Measurements from ENCODE around the gene PLEKHA6.
"Not testable (repeated sequence)": the region's sequence is repeated elsewhere in the genome, so short reads cannot be mapped to it uniquely, and the experiment has no call there.

The PLEKHA6 gene

DNA sequence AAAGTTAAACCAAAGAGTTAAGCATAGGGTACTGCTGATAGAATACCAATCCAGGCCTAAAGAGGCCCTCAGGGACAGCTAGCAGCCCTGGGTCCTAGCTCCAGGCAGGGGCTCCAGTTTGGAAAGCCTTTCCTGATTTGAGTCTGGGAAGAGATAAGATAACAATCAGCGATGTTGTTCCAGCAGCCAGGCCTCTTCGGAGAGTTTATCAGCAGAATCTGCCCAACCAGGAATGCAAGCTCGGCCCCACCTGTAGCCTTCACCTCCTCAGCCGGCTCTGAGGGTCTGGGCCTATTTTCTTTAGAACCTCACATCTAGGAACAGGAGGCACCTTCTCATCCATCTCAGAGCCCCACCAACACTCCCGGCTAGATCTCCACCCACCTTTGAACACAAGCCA, 42.6 kb downstream of the PLEKHA6 start:
- Histone ChIP-seq H3K36me3 (ENCODE audit: control insufficient read depth, low read depth, low read length) (no peaks in the 10 kb centered on the region), H3K4me1 (ENCODE audit: control insufficient read depth, low read depth, low read length) (peaks cover 10% of the 10 kb centered on the region), H3K9me3 (ENCODE audit: control insufficient read depth, low read depth, low read length) (no peaks in the 10 kb centered on the region), H3K27ac (ENCODE audit: low read length) (no peak overlapping the region), H3K4me3 (ENCODE audit: low read length) (no peak overlapping the region), H3K27me3 (ENCODE audit: control insufficient read depth, insufficient read depth, low read length) (no peaks in the 10 kb centered on the region), H3K9ac (ENCODE audit: low read length) (no peak overlapping the region)

DNA sequence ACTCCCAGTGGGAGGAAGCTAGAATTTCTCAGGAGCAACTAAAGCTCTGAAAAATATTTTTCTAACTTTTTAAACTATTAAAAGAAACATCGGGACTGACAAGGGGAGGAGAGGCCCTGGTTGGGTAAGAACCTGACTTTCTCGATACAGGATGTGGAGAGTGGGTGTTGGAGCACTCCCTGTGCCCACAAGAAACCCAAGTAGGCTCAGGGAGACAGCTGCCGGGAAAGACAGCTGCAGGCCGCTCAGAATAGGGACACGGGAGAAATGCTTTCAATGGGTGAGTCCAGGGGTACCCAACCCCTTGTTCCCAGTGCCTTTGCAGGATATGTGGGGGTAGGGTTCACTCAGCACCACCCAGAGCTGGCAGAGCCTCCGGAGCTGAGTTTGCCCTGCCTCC, 43.6 kb downstream of the PLEKHA6 start:
- peaks cover 8% of the 10 kb centered on the region for H3K4me1 ChIP-seq (ENCODE audit: control insufficient read depth, low read depth, low read length)

DNA sequence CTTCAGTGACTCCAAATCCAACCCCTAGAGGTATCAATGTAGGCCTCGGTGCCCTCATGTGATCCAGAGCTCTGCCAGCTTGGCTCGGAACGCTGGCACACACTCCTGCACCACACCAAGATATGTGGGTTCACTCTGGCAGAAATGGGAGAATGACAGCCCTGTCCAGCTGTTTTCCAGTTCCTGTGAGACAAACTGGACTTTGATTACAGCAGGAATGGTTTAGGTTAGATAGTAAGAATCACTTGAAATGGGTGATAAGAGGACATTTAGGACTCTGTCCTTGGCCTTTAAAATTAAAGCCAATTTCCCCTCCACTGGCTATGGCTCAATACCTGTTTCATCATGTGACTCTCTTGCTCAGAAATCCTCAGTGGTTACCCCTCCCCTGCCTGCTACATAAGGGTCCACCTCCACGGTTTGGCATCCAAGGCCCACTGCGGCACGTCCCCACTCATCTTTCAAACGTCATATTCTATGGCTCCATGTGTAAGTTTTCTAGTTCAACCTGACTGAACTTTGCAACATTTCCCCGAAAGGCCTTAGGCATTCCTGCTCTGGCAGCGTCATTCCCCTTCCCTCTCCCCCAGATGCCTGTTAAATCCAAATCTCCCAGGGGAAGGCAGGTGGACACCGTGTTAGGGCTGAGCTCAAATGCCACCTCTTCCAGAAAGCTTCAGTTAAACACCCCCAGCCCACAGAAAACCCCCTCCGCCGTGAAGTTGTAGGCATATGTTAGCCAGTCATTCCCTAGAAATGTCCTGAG, 44.7 kb downstream of the PLEKHA6 start:
- Histone ChIP-seq H3K4me1 (ENCODE audit: control insufficient read depth, low read depth, low read length) (peaks cover 16% of the 10 kb centered on the region), H3K27me3 (ENCODE audit: control insufficient read depth, insufficient read depth, low read length) (no peaks in the 10 kb centered on the region), H3K9ac (ENCODE audit: low read length) (no peak overlapping the region), H3K27ac (ENCODE audit: low read length) (no peak overlapping the region), H3K9me3 (ENCODE audit: control insufficient read depth, low read depth, low read length) (no peaks in the 10 kb centered on the region), H3K4me3 (ENCODE audit: low read length) (no peak overlapping the region), H3K36me3 (ENCODE audit: control insufficient read depth, low read depth, low read length) (no peaks in the 10 kb centered on the region)

More for the DNA sequence above, 43.6 kb downstream of the PLEKHA6 start:
- H3K4me3 ChIP-seq (ENCODE audit: low read length): no peak overlapping the region
- H3K27ac ChIP-seq (ENCODE audit: low read length): no peak overlapping the region
- H3K36me3 ChIP-seq (ENCODE audit: control insufficient read depth, low read depth, low read length): no peaks in the 10 kb centered on the region
- H3K27me3 ChIP-seq (ENCODE audit: control insufficient read depth, insufficient read depth, low read length): no peaks in the 10 kb centered on the region
- H3K9ac ChIP-seq (ENCODE audit: low read length): no peak overlapping the region
- H3K9me3 ChIP-seq (ENCODE audit: control insufficient read depth, low read depth, low read length): no peaks in the 10 kb centered on the region

DNA sequence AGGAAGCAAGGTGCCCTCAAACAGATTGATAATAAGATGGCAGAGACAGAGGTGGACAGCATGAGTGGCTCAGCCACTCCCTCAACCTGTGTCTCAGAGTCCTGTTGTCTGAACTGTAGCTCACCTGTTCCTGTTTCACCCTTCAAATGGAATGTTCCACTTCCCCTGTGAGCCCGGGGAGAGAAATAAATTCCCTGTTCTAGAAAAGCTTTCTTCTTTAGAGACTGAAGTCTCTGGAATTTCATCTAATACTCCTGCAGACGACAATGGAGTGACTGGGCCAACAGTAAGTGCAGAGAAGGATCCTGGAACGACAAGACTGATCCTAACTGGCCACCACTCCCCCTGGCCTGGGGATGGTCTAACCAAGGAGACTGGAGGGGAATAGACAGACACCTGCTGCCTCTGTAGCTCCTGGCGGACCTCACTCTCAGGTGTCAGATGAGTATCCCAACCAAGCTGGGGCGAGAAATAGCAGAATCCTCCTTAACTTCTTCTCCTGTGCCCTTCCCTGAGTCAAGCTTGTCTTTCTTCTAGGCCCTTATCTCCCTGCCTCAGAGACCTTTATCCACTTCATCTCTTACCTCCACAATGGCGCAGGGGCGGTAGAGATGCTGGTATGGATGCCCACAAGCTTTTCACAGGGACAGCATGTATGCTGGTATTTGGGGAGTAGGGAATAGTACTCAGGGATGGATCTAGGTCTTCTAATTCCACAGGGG, 45.4 kb downstream of the PLEKHA6 start:
- peak overlapping the region; percentile 25 for H3K27ac ChIP-seq (ENCODE audit: low read length)
- H3K9ac ChIP-seq (ENCODE audit: low read length): no peak overlapping the region
- H3K27me3 ChIP-seq (ENCODE audit: control insufficient read depth, insufficient read depth, low read length): no peaks in the 10 kb centered on the region
- H3K9me3 ChIP-seq (ENCODE audit: control insufficient read depth, low read depth, low read length): no peaks in the 10 kb centered on the region
- H3K4me3 ChIP-seq (ENCODE audit: low read length): no peak overlapping the region
- no peaks in the 10 kb centered on the region for H3K36me3 ChIP-seq (ENCODE audit: control insufficient read depth, low read depth, low read length)
- peaks cover 17% of the 10 kb centered on the region for H3K4me1 ChIP-seq (ENCODE audit: control insufficient read depth, low read depth, low read length)

DNA sequence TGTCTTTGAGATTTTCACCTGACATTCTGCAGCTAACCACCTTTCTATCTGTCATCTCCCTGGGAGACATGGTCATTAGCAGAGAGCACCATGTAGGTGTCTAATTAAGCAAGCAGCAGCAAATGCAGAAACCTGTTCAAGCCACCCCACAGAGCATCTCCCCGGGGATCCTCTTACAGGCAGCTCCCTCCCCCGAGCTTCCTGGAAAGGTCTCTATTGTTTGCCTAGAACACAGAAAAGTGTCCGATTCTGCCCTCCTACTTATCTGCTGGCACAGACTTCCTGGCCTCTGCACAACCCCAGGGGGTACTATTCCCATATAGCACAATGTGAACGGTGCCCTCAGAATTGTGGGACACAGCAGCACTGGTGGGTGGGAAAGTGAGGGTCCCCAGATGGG, 46.1 kb downstream of the PLEKHA6 start:
- Histone ChIP-seq H3K36me3 (ENCODE audit: control insufficient read depth, low read depth, low read length) (no peaks in the 10 kb centered on the region), H3K4me3 (ENCODE audit: low read length) (no peak overlapping the region), H3K27me3 (ENCODE audit: control insufficient read depth, insufficient read depth, low read length) (no peaks in the 10 kb centered on the region), H3K9me3 (ENCODE audit: control insufficient read depth, low read depth, low read length) (no peaks in the 10 kb centered on the region), H3K27ac (ENCODE audit: low read length) (no peak overlapping the region), H3K9ac (ENCODE audit: low read length) (no peak overlapping the region), H3K4me1 (ENCODE audit: control insufficient read depth, low read depth, low read length) (peaks cover 17% of the 10 kb centered on the region)

DNA sequence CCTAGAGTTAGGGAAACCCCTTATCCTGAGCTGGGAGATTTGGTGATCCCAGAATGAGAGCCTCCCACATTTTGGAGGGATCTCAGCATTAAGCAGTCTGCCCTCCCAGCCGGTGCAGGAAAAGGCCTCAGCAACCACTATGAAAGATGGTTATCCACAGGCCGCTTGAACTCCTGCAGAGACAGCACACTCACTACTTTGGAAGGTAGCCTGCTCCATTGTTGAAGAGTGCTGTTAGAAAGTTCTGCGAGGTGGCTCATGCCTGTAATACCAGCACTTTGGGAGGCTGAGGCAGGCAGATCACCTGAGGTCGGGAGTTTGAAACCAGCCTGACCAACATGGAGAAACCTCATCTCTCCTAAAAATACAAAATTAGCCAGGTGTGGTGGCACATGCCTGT, 48.8 kb downstream of the PLEKHA6 start:
- H3K4me1 ChIP-seq (ENCODE audit: control insufficient read depth, low read depth, low read length): peaks cover 38% of the 10 kb centered on the region
- H3K4me3 ChIP-seq (ENCODE audit: low read length); H3K9me3 ChIP-seq (ENCODE audit: control insufficient read depth, low read depth, low read length); H3K27ac ChIP-seq (ENCODE audit: low read length); H3K9ac ChIP-seq (ENCODE audit: low read length); H3K36me3 ChIP-seq (ENCODE audit: control insufficient read depth, low read depth, low read length); H3K27me3 ChIP-seq (ENCODE audit: control insufficient read depth, insufficient read depth, low read length): not testable (repeated sequence)

DNA sequence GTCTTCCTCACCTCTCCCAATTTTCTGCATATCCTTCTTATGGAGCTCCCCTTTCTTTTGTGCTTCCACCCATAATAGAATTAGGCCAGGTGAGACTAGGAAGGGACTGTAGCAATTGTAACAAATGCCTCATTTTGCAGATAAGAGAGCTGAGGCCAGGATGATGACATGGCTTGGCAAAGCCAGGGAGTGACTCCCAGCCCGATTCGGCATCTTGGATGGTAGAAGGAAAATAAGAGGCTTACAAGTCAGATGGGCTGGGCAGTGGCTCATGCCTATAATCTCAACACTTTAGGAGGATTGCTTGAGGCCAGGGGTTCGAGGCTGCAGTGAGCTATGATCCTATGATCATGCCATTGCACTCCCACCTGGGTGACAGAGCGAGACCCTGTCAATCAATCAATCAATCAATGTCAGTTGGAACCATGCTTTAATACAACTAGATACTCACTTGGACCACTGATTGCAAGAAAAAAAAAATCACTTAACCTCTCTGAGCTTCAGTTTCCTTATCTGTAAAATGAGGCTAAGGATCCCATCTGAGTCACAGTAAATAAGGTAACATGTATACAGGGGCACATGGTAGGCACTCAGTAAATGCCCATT, 51.6 kb downstream of the PLEKHA6 start:
- Histone ChIP-seq H3K4me1 (ENCODE audit: control insufficient read depth, low read depth, low read length) (peaks cover 57% of the 10 kb centered on the region), H3K9ac (ENCODE audit: low read length) (no peak overlapping the region), H3K4me3 (ENCODE audit: low read length) (no peak overlapping the region), H3K9me3 (ENCODE audit: control insufficient read depth, low read depth, low read length) (no peaks in the 10 kb centered on the region), H3K27me3 (ENCODE audit: control insufficient read depth, insufficient read depth, low read length) (peaks cover 6% of the 10 kb centered on the region), H3K36me3 (ENCODE audit: control insufficient read depth, low read depth, low read length) (no peaks in the 10 kb centered on the region), H3K27ac (ENCODE audit: low read length) (no peak overlapping the region)

DNA sequence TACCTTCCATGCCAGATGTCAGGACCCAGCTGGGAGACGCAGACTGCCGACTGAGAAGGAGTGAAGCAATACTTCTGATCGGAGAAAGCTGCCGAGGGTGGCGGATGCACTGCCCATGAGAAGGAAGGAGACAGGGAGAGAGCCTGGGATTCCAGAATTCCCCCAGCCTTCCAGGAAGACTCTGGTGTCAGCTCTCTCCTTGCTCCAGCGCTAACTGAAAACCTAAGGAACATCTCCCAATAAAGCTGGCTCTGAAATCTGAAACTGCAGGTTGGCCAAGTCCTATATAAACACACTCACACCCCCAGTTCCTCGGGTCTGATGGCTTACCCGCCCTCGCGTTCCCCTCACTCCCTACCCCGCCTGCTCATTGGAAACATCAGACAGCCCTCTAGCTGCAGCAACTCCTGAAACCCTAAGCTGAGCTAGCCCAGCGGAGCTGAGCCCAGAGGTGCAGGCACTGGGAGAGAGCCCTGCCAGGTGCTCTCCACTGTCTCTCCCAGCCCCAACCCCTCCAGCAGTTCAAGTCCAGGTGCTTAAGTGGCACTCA, 52.3 kb downstream of the PLEKHA6 start:
- no peak overlapping the region for H3K9ac ChIP-seq (ENCODE audit: low read length)
- H3K36me3 ChIP-seq (ENCODE audit: control insufficient read depth, low read depth, low read length): no peaks in the 10 kb centered on the region
- peaks cover 57% of the 10 kb centered on the region for H3K4me1 ChIP-seq (ENCODE audit: control insufficient read depth, low read depth, low read length)
- H3K27ac ChIP-seq (ENCODE audit: low read length): no peak overlapping the region
- H3K9me3 ChIP-seq (ENCODE audit: control insufficient read depth, low read depth, low read length): no peaks in the 10 kb centered on the region
- peaks cover 6% of the 10 kb centered on the region for H3K27me3 ChIP-seq (ENCODE audit: control insufficient read depth, insufficient read depth, low read length)
- peak overlapping the region; percentile 37 for H3K4me3 ChIP-seq (ENCODE audit: low read length)

DNA sequence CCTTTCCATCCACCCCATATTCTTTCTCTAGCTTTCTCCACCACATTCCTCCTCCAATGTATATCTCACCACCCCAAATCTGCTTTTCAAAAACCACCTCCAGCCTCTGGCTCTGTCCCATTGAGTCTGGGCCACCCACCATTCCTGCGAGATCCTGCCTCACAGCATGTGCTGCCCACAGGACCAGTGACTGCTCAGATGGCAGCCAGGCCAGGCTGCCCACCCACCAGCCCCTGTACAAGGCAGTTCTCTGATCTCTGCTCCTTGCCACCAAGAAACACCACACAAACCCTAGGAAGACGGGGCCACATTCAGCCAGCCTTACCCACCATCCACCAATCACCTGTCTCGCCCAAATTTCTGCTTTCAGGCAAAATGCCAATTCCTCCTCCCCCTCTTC, 53.7 kb downstream of the PLEKHA6 start:
- H3K9ac ChIP-seq (ENCODE audit: low read length): no peak overlapping the region
- H3K27ac ChIP-seq (ENCODE audit: low read length): no peak overlapping the region
- H3K36me3 ChIP-seq (ENCODE audit: control insufficient read depth, low read depth, low read length): no peaks in the 10 kb centered on the region
- H3K4me3 ChIP-seq (ENCODE audit: low read length): no peak overlapping the region
- H3K27me3 ChIP-seq (ENCODE audit: control insufficient read depth, insufficient read depth, low read length): peaks cover 6% of the 10 kb centered on the region
- peaks cover 57% of the 10 kb centered on the region for H3K4me1 ChIP-seq (ENCODE audit: control insufficient read depth, low read depth, low read length)
- H3K9me3 ChIP-seq (ENCODE audit: control insufficient read depth, low read depth, low read length): no peaks in the 10 kb centered on the region

DNA sequence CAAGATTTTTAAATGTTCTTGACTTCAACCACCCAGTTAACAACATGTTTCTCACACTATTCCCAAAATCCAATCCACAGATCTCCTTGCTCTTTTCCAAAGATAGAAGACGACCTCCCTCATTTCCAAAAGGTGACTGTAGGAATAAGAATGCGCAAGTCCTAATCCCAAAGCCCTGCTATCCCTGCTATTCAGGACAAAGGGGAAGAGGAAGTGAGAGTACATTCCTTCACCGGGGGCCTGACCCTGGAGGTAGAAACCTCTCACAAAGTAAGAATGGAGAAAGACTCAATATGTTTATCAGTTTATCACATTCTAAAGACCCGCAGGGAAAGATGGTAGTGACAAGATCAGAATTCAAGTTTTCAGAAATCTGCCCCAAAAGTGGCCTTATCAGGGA, 55.7 kb downstream of the PLEKHA6 start:
- H3K27me3 ChIP-seq (ENCODE audit: control insufficient read depth, insufficient read depth, low read length): peaks cover 6% of the 10 kb centered on the region
- H3K4me3 ChIP-seq (ENCODE audit: low read length): no peak overlapping the region
- no peaks in the 10 kb centered on the region for H3K36me3 ChIP-seq (ENCODE audit: control insufficient read depth, low read depth, low read length)
- H3K9ac ChIP-seq (ENCODE audit: low read length): peak overlapping the region; percentile 6
- no peaks in the 10 kb centered on the region for H3K9me3 ChIP-seq (ENCODE audit: control insufficient read depth, low read depth, low read length)
- peaks cover 48% of the 10 kb centered on the region for H3K4me1 ChIP-seq (ENCODE audit: control insufficient read depth, low read depth, low read length)
- peak overlapping the region; percentile 29 for H3K27ac ChIP-seq (ENCODE audit: low read length)

DNA sequence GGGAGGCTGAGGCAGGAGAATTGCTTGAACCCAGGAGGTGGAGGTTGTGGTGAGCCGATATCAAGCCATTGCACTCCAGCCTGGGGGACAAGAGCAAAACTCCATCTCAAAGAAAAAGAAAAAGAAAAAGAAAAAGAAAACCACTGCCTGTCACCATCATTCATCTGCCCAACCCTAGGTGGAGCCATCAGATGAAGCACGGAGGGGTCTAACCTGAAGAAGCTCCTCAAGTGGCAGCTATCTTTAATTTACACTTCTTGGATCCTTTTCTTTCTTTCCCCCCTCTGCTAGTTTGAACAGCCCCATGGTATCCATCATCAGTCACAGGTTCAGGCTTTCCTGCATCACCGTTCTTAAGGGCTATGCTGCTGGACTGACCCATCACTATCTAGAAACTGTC, 57.0 kb downstream of the PLEKHA6 start:
- H3K27ac ChIP-seq (ENCODE audit: low read length): no peak overlapping the region
- peaks cover 6% of the 10 kb centered on the region for H3K27me3 ChIP-seq (ENCODE audit: control insufficient read depth, insufficient read depth, low read length)
- peaks cover 43% of the 10 kb centered on the region for H3K4me1 ChIP-seq (ENCODE audit: control insufficient read depth, low read depth, low read length)
- H3K4me3 ChIP-seq (ENCODE audit: low read length): no peak overlapping the region
- no peaks in the 10 kb centered on the region for H3K9me3 ChIP-seq (ENCODE audit: control insufficient read depth, low read depth, low read length)
- no peaks in the 10 kb centered on the region for H3K36me3 ChIP-seq (ENCODE audit: control insufficient read depth, low read depth, low read length)
- H3K9ac ChIP-seq (ENCODE audit: low read length): no peak overlapping the region
